Activated CD4-positive, alpha-beta T cell treated with anti-CD3 and anti-CD28 coated beads, Interleukin-2, amount 50 U/mL, for 48 hours (primary cell): ENCODE data around the gene ZDHHC20.

Experiments
- DNase-seq, 2 experiments: peaks; one replicate each; pipeline ENCODE4 v3.0.0-alpha.2; 2020

ZDHHC20 gene

GRCh38 chr13:21458813-21459701 is at the start of gene ZDHHC20:
Gene ZDHHC20, minus strand, starts transcription at chr13:21459303. Its CDS starts 132 bp downstream, at chr13:21459171.
- peak; percentile 92 for DNase-seq

GRCh38 chr13:21504379-21504778 is 45.3 kb upstream of the ZDHHC20 start:
- no peak for DNase-seq

DNA sequence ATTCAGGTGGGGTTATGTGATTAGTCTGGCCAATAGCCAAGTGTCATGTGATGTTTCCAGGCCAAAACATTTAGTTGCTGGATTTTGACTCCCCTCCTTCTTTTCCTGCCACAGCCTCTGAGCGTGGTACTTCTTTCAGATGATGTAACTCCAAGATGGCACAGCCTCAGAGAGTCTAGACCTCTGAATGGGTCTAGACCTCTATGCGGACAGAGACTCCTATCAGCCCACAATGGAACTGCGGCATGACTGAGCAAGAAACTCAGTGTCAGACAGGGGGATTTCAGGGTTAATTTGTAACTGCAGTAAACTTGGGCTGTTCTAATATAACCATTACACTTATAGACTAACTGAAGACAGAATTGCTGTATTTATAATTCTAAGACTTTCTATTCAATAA is 42.6 kb upstream of the ZDHHC20 start:
- no peak for DNase-seq

DNA sequence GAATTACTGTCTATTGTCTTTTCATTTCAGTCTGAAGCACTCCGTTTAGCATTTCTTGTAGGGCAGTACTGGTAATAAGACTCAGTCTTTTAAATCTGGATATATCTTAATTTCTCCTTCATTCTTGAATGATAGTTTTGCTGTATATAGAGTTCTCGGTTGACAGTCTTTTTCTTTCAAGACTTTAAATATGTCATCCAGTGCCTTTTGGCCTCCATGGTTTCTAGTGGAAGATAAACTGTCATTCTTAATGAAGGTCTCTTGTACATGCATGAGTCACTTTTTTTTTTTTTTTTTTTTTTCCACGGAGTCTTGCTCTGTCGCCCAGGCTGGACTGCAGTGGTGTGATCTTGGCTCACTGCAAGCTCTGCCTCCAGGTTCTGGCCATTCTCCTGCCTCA is 27.2 kb upstream of the ZDHHC20 start:
- no peak for DNase-seq

- no peak for DNase-seq
Measured at GRCh38 chr13:21483748-21484147, 24.6 kb upstream of the ZDHHC20 start.

GRCh38 chr13:21481359-21481758 is 22.3 kb upstream of the ZDHHC20 start:
- DNase-seq, result no peak

DNA sequence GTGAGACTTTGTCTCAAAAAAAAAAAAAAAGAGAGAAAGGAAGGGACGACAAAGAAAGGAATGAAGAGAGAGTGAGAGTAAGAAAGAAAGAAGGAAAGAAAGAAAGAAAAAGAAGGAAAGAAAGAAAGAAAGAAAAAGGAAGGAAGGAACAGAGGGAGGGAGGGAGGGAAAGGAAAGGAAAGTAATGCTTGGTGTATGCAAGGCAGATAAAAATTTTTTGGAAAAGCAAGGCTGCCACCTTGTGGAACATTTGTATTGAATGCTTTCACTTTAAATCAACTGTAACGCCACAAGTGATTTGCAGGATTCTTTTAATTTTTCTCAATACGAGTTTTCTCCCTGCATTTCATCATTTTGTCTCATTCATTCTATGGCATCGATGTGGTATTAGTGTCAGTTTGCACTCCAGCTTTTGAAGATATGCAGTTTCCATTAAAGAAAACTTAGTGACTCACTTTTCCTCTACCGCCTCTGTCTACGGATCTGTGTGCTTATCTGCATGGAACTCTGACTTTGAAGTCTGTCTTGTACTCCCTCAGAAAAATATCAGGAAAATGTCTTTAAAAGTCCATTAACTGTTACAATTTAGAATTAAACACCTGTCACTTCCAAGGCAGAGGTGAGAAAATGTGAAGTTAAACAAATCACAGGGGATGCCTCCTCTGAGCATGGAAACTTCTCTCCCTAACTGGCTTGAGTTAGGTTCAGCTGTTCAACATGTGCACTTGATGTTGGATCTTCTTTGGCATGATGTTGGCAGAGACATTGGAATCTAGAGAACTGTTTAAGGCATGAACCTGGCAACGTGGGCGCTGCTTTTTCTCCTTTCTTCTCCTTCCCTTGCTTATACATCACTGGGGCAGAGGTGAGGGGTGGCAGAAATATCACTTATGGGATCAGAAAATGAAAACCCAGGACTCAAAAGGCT is 20.0 kb upstream of the ZDHHC20 start:
- DNase-seq, result peak in 1 of 2 experiments; percentile 30

DNA sequence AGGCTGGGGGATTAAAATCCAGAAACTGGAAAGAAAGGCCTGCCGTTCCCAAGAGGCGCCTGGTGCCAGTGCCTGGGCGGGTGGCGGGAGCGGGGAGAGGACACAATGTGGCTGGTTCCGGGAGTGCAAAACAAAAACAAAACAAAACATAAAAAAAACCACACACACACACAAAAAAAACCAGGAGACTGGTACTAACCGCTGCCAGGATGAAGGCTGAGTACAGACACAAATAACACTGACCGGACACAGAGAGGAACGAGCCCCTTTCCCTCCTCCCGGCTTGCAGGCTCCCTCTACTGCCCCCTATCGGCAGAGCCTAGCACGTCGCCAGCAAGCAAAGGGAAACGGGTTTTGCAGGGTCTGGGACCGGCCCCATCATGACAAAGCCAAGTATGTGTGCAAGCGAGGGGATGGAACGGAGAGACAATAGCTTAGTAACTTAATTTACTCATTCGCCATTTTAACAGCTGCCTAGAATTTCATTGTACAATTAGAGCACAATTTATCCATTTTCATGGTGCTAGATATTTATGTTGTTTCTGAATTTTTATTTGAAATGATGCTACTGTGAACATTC is 17.9 kb upstream of the ZDHHC20 start:
- peak; percentile 84 to 87 for DNase-seq

DNA sequence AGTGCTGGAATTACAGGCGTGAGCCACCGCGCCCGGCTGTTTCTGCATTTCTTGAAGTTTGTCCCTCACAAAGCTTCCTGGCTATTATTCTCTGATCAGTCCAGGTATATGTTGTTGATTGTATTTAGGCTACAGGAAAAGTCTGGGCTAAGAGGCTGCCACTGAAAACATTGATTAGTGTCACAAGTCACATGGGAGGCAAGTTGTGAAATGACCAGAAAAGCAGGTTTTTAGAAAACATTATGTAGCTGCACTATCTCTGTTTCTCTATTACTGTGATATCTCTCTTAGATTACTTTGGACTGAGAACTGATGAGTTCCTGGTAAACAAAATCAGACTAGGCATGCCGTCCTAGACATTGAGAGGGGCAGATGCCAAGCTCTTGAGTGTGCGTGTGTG is 16.0 kb upstream of the ZDHHC20 start:
- no peak for DNase-seq

DNA sequence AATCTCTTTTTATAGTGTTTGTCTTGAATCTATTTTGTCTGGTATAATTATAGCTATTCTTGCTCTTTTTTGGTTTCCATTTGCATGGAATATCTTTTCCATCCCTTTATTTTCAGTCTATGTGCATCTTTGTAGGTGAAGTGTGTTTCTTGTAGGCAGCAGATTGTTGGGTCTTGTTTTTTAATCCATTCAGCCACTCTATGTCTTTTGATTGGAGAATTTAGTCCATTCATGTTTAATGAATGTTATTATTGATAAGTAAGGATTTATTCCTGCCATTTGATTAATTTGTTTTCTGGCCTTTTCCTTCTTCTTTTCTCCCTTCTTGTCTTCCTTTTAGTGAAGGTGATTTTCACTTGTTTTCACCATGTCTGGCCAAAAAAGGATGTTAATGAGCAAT is 11.7 kb upstream of the ZDHHC20 start:
- DNase-seq, result no peak

DNA sequence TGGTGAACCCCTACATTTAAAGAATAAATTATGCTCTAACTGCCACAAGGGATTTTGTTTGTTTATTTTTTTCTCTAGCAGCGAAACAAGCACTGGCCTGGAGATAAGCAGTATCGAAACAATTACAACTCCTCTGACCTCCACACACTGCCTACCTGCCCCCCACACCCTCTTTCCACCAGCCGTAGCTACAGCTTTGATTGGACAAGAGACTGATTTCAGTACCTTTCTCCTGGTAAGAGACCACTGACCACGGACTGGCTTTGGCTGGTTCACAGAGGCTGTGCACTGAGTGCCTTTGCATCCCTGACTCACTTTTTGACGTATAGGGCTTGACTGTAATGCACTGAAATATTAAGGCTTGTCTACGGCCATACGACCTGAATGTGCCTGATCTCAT is 7.4 kb upstream of the ZDHHC20 start:
- no peak for DNase-seq

GRCh38 chr13:21465710-21466160 is 6.6 kb upstream of the ZDHHC20 start:
- DNase-seq, result no peak

- DNase-seq, result no peak
Measured at GRCh38 chr13:21463424-21463823, 4.3 kb upstream of the ZDHHC20 start.

GRCh38 chr13:21461131-21461530 is 2.0 kb upstream of the ZDHHC20 start:
- no peak for DNase-seq

DNA sequence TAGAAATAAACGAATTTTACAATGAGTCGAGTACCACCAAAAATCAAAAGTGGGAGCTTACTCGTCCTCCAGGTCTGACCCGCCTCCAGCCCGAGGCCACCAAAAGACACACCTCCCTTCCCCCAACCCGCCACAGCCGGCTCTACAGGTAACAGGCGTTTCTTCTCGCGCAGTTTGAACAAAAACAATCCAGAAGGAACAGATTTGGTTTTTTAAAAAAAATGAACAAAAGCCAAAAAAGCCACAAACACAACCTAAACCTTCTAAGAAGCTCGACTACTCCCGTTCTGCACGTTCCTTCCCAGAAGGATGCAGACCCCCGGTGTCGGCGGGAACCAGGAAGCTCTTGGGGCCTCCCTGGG is 671 bp downstream of the ZDHHC20 start:
- peak; percentile 53 to 67 for DNase-seq

DNA sequence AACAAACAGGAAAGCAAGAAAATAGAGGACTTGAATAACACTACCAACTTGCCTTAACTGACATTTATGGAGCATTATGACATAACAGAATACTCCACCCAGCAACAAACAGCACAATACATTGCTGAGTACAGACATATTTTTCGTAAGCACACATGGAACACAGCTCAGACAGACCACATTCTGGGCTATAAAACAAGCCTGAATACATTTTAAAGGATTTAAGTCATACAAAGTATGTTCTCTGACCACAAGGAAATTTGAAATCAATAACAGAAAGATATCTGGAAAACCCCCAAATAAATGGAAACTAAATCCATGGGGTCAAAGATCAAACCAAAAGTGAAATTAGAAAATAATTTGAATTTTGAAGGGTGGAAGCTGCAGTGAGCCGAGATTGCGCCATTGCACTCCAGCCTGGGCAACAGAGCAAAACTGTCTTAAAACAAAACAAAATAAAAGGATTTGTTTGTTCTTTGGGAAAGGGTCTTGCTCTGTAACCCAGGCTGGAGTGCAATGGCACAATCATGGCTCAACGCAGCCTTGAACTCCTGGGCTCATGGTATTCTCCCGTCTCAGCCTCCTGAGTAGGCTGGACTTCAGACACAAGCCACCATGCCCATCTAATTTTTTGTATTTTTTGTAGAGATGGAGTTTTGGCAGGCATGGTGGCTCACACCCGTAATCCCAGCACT is 5.6 kb downstream of the ZDHHC20 start:
- no peak for DNase-seq

- DNase-seq, result no peak
Measured at GRCh38 chr13:21450936-21451335, 8.2 kb downstream of the ZDHHC20 start.

DNA sequence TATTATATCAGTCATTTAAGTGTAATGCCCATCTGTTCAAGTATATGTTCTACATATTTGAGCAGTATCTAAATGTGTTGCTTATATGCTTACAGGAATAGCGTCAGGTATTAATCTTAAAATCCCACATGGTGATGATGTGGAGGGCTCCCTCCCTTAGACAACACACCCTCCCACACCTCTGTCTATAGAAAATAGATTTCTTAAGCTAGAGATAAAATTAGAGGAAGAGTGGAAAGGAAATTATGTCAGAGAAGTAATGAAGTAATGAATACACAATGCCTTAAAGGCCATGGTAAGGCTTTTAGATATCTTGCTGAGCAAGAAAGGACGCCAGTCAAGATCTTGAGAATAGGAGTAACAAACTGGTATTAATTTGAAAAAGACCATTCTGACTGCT is 12.4 kb downstream of the ZDHHC20 start:
- DNase-seq, result no peak

DNA sequence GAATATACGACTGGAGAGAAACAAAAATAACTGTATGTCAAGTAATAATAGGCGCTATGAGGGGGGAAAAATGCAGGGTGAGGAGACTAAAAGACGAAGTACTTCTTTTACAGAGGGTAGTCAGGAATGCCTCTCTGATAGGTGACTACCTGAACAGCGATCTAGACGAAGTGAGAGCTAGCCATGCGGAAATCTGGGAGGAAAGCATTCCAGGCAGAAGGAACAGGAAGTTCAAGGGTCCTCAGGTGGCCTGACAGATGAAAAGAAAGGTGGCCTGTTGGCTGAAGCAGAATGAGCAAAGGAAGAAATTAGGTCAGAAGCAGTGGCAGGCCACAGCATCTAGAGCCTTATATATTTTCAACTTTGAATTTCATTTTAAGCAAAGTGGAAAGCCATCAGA is 13.3 kb downstream of the ZDHHC20 start:
- DNase-seq, result no peak

DNA sequence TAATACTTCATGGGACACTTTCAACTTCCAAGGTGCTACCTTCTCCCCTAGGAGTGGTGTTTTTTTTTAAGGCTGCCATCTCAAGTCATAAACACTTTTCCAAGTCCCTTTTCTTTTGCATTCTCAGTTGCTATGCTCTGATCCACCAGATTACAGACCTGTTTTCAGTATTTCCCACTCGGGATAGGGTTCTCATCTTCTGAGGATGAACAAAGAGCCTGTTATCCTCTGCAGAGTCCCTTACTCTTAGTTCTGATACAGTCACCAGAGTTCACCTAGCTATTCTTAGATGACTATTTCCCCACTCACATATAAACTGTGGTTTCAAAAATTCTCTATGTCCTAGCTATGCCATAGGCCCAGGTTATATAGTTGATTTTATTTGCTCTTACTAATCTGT is 15.9 kb downstream of the ZDHHC20 start:
- DNase-seq, result no peak

DNA sequence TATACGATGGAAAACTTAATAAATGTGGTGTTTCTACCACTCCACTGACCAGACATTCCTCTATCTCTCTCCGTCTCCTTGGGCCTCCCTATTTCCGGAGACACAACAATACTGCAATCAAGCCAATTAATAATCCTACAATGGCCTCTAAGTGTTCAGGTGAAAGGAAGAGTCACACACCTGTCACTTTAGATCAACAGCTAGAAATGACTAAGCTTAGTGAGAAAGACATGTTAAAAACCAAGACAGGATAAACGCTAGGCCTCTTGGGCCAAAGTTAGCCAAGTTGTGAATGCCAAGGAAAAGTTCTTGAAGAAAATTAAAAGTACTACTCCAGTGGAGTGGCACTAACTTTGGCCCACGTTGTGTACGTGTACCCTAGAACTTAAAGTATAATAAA is 22.5 kb downstream of the ZDHHC20 start:
- no peak for DNase-seq

DNA sequence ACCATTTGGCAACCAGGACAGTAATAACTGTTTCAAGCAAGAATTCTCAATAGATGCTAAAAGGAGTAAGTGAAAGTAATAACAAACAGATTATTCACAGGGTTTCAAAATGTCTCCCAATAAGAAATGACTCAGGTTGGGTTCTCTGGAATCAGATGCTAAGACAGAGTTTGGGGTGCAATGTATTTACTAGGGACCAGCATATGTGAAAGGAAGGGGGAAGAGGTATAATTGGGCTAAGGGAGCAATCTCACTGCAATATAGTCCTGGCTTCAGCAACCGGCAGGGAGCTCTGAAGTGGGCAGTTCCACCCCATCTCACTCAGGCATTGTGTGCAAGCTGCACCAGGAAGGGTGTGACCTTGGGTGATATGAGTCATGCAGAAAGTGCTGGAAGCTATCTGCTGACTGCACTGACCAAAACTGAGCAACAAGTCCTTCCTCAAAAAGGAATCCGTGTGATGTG is 23.4 kb downstream of the ZDHHC20 start:
- peak; percentile 21 to 37 for DNase-seq

DNA sequence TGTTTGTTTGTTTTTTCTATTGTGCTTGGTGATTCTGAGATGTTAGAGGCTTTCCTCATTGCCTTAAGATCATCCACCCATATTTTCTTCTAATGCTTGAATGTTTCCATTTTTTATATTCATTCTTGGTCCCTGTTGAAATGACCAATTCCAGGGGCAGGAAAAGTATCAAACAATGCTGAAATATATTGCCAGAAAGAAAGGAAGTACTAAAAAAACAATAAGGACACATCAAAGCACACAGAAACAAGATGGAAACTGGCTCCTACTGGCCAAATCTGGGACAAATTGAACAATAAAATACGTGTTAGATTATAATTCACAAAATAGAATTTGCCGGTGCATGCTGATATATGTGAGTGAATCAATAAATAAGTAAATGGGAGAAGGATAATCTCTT is 23.9 kb downstream of the ZDHHC20 start:
- DNase-seq, result no peak
